GM18519 (cell line): ENCODE measurements around the gene LONRF3.

Source experiments
- ATAC-seq: cut with Tn5 transposase; IDR thresholded peaks from one replicate; pipeline ENCODE4 v1.9.1; 2021; ENCODE audit warnings: mild to moderate bottlenecking, moderate library complexity; ENCODE audit not compliant: unreplicated experiment, low FRiP score

Gene LONRF3

DNA sequence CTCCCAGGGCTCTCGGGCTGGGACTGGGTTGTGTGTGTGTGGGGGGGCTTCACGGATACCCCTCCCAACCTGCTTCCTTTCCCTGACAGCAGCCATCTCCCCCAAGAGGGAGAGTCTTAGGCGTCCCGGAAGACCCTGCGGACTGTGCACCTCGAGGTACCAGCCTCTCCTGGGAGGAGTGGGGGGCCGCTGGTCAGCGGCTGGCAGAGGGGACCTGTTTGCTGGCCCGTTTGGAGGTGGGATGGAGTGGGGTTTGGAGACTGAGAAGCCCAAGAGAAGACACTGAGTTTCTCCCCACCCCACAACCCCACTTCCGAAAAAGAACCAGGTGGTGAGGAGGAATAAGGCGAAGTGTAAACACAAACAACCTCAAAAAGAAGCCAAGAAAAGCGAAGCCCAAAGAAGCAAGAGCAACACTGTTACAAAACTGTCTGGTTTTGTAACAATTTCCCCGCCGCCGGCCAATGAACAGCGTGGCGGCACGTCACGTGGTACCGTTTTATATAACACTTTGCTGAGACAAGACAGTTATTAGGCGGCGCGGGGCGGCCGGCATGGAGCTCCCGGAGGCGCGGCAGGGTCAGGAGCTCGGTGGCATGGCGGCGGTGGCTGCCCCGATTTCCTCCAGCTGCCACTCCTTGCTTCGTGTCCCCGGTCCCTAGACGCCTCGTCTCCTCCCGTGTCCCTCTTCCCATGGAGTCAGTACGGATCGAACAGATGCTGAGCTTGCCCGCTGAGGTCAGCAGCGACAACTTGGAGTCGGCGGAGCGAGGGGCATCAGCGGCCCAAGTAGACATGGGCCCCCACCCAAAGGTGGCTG is at the start of gene LONRF3:
Gene LONRF3, plus strand, starts transcription at position 531 of the 820 bp plus-strand sequence. Its CDS starts 163 bp downstream, at position 694.
- no peak for ATAC-seq

- ATAC-seq, result no peak
Measured at GRCh38 chrX:118928151-118928550, 46.3 kb upstream of the LONRF3 start.

- no peak for ATAC-seq
Measured at GRCh38 chrX:118935352-118935751, 39.1 kb upstream of the LONRF3 start.

GRCh38 chrX:118941147-118941546 is 33.3 kb upstream of the LONRF3 start:
- no peak for ATAC-seq

- ATAC-seq, result no peak
Measured at GRCh38 chrX:118943102-118943501, 31.3 kb upstream of the LONRF3 start.

- ATAC-seq, result no peak
Measured at GRCh38 chrX:118945921-118946320, 28.5 kb upstream of the LONRF3 start.

DNA sequence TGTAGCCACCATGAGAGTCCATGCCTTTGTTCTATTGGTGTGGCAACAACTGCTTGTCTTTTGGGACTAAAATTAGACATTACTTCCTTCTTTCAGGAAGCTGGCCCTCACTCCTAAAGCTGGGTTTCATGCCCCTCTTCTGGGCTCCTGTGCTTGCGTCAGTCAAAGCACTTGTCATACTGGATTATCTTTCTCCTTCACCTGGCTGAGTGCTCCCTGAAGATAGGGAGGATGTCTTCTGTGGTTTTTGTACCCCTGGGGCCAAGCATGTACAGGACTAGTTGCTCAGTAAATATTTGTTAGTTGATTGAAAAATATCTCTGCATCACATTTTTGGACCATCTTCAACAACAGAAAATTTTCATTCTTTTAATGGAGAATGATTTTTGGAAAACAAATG is 26.1 kb upstream of the LONRF3 start:
- no peak for ATAC-seq

DNA sequence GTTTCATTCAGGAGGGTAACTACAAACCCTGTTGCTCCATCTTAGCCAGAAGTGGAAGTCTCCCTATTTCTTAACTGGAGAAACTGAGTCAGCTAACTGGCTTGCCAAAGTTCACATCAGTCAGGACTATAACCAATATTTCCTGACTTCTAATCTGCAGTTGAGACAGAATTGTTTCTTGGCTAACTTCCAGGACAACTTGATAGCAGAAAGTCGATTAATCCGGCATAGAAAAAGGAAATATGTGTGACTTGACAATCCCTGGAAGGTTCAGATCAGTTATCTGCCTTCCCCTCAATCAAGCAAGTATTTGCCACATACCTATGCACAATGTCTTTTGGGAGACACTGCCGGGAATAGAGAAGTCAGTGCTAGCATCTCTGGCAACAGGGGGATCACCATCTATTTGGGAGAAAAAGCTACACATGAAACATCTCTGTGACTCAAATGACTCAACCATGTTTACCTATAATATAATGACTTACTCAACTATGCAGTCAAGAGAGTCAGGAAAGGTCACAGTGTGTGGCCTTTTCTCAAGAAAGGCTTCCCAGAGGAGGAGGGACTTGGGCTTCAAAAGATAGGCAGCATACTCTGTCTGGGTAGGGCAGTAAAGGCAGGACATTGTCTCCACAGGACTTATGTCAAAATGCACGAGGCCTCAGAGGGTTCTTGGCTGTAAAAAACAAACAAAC is 12.4 kb upstream of the LONRF3 start:
- ATAC-seq, result no peak

DNA sequence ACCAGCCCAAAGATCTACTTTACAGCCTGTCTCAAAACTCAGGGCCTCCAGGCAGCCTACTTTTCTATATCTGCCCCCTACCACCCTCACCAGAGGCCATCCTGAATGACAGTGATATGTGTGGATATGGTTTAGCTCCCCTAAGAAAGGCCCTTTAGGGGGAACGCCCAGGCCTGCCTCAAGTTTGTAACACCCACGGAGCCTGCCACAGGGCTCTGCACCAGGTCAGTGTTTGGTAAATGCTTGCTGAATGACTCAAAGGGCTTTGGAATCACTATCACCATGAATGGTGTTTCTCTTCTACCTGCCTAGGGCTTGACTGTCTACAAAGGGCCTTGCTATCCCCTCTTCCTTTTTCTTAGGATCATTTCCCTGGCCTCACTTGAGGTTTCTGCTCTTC is 11.3 kb upstream of the LONRF3 start:
- ATAC-seq, result no peak

GRCh38 chrX:118964252-118964651 is 10.2 kb upstream of the LONRF3 start:
- no peak for ATAC-seq

DNA sequence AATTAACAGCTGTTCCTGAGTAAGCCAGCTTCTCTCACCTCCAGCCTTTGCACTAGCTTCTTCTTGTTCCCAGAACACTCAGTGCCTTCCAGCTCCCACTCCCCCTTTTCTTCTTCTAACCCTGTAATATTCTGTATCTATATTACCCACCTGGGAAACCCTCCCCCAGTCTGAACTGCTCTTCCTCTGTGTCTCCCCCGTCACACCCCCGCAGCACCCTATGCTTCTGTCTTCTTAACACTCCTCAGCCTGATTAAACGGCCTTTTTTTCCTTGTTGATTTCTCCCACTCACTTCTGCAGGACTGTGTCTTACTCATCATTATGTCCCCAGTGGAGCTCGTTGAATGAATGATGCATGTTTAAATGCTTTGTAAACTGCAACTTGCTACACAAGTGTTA is 9.0 kb upstream of the LONRF3 start:
- no peak for ATAC-seq

DNA sequence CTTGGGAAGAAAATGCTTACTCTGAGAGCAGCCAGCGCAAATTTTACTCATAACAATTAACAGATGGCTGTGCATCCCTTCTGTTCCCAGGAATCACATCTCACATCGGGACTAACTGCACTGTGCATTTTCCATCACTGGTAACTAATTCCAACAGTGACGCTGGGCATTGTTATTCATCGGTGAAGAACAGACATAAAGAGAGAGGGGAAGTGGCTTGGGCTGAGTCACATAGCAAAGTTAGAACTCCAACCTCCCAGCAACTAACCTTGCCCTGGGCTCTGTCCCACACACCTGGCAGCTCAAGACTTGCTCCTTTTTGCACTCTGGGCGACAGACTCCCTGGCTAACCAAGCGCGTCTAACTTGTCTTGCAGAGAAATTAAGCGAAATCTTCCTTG is 6.4 kb upstream of the LONRF3 start:
- no peak for ATAC-seq

- no peak for ATAC-seq
Measured at GRCh38 chrX:118971552-118971951, 2.9 kb upstream of the LONRF3 start.

GRCh38 chrX:118973389-118974087 is 880 bp upstream of the LONRF3 start:
- no peak for ATAC-seq

- ATAC-seq, result no peak
Measured at GRCh38 chrX:118974908-118975671, 672 bp downstream of the LONRF3 start.

DNA sequence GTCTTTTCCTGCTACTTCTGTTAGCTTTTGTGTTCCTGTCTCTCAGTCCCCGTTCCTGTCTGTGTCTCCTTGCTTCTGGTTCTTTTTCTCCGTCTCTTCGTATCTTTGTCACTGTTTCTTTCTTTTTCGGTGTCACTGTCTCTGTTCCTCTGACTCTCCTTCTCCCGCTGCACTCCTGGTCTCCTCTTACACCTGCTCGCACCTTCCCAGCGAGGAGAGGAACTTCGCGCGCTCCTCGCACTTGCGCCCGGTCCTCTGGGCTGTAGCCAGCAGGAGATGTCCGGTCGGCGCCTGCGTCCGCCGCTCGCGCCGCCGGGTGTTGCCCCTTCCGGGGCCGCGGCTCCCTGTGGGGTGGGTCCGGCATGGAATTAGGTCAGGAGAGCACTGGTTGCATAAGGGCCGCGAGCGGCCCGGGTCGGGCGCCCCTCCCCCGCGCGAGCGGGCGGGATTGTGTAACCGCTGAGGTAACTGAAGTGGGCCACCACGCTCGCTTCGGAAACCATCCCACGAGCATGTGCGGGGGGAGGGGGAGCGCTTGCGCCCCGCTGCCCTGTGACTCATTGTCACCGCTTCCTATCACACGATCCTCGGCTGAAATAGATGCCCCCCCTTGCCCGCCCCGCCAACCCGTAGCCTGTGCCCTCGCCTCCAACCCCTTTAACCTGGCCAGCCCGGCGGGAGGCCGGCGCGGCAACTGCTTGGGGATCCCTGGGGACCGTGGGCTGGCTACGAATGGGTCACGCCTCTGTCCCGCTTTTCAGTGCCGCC is 1.6 kb downstream of the LONRF3 start:
- ATAC-seq, result no peak

DNA sequence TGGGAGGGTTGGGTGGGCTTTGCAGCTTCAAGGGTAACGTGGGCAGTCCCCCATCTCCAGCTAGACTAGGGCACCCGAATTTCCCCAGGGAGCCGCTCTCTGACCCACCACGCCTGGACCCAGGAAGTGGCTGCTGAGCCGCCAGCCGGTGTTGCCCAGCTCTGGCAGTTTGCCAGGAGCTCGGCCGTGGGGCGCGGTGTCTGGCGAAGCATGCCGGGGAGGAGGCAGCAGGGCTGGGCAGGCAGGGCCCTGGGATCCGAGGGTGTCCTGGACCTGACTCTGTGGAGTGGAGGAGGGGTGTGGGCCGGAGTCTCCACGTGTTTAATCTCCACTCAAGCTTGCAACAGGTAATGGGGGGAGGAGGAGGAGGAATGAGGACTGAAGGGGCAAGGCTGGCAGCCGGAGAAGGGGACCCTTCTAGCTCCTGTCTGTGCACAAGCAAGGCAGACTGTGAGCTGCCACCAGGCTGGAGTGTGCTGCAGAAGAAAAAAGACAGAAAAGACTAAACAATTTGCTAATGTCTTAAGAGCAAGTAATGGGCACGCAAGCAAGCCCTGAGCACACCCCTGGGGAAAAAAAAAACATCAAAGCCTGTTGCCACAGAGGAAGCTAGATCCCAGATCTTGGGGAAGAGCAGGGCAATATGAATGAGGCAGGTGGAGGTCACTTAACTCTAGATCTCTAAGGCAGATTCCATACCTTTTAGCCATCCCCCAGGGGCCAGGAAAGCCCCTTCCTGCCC is 2.4 kb downstream of the LONRF3 start:
- no peak for ATAC-seq

- ATAC-seq, result no peak
Measured at GRCh38 chrX:118977424-118977823, 3.0 kb downstream of the LONRF3 start.

DNA sequence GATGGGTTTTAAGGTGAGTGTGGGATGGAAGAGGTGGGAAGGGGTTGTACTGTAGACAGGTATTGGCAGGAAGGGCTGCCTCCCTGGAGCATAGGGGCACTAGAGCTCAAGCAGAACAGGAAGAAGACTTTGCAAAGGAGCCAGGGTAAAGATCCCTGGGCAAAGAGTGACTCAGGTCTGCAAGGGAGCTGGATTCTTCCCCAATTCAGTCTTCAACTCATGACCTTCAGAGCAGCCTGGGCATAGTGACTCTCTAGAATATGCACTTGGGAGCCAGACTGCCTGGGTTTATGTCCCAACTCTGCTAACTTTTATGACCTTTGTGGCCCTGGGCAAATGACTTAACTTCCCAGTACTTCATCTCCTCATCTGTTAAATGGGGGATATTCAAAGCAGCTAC is 4.0 kb downstream of the LONRF3 start:
- ATAC-seq, result no peak
